K562 (cell line): Measurements from ENCODE around the gene SDK1.

Experiments
- PKNOX1 ChIP-seq: fragments of 450-650 bp; IDR thresholded peaks from 2 replicates; pipeline ENCODE4 v1.6.1; 2016
- POLR2AphosphoS5 ChIP-seq: IDR thresholded peaks from 2 replicates; pipeline ENCODE4 v1.6.1; 2011; ENCODE audit warnings: mild to moderate bottlenecking, low read depth, low read length, moderate library complexity; ENCODE audit not compliant: control insufficient read depth, insufficient read depth
- ZNF143 ChIP-seq: sonication (generic); formaldehyde crosslinking; IDR thresholded peaks from 2 replicates; pipeline ENCODE4 v1.9.0; 2022; ENCODE audit warnings: mild to moderate bottlenecking, missing genetic modification reagents
- ZZZ3 ChIP-seq: fragments of 450-650 bp; IDR thresholded peaks from 2 replicates; pipeline ENCODE4 v1.6.1; 2016; ENCODE audit warnings: antibody characterized with exemption, mild to moderate bottlenecking, moderate library complexity

DNA sequence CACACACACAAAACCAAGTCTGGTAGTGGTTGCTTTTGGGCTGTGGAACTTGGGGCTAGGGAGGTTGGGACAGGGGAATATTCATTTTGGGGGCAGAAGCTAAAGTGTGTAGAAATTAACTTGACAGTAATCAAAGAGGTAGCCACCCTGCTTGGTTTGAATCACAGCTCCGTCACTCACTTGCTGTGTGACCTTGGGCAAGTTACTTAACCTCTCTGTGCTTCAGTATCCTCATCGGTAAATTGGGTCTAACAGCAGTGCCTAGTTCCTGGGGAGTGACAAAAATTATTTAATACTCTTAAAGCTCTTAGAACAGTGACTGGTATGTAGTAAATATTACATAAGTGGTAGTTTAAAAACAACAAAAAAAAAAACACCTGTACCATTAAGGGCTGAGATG, 489.8 kb downstream of the SDK1 start:
- TF ChIP-seq ZNF143 (CRISPR knock-in tag) (no peak), PKNOX1 (no peak), ZZZ3 (no peak), POLR2AphosphoS5 (no peak)
